Mucosa of gallbladder (tissue), 1 donor: ENCODE measurements around the gene BUD31. TPM values are rescaled to one million over a fixed set of nuclear protein-coding genes. Genes with fewer than 3 reads are reported as not detected.
"Not testable (repeated sequence)": the region's sequence is repeated elsewhere in the genome, so short reads cannot be mapped to it uniquely, and the experiment has no call there.

Experiments used
- DNase-seq: peaks from one replicate; pipeline ENCODE4 v3.0.0-alpha.2; 2020; ENCODE audit warnings: low spot score
- total RNA-seq: library from RNA; stranded (reverse); gene quantifications from one replicate; pipeline ENCODE4 v1.2.1, GENCODE V29; 2021
- donor health status: DM: no; HTN: no; CAD: no.

BUD31 gene
- total RNA-seq, 1 donor from 2014 or later, result 77.8 TPM

- not testable (repeated sequence) for DNase-seq
Observed at GRCh38 chr7:99431756-99432540, 23.2 kb downstream of the BUD31 start.

GRCh38 chr7:99433158-99433557 lies 24.4 kb downstream of the BUD31 start:
- DNase-seq, result no peak

GRCh38 chr7:99437946-99438572 lies 29.3 kb downstream of the BUD31 start:
- DNase-seq, result no peak

GRCh38 chr7:99438573-99439480 lies 30.1 kb downstream of the BUD31 start, which contains the start of the genes CPSF4 and PTCD1:
CPSF4 (plus strand) TSS chr7:99438943; CDS start chr7:99439083, 140 bp downstream.
PTCD1 (minus strand) TSS chr7:99438798; CDS start chr7:99435242, 3,556 bp downstream.
- DNase-seq, result peak; percentile 95

- no peak for DNase-seq
Observed at GRCh38 chr7:99440195-99440594, 31.4 kb downstream of the BUD31 start.

GRCh38 chr7:99446096-99446495 lies 37.3 kb downstream of the BUD31 start:
- DNase-seq, result no peak

GRCh38 chr7:99447943-99448342 lies 39.2 kb downstream of the BUD31 start:
- no peak for DNase-seq

- DNase-seq, result no peak
Observed at GRCh38 chr7:99448855-99449254, 40.1 kb downstream of the BUD31 start.

- DNase-seq, result no peak
Observed at GRCh38 chr7:99449326-99449725, 40.6 kb downstream of the BUD31 start.

- no peak for DNase-seq
Observed at GRCh38 chr7:99451936-99452335, 43.2 kb downstream of the BUD31 start.

GRCh38 chr7:99452541-99452940 lies 43.8 kb downstream of the BUD31 start:
- DNase-seq, result no peak

- no peak for DNase-seq
Observed at GRCh38 chr7:99453105-99453504, 44.3 kb downstream of the BUD31 start.

GRCh38 chr7:99455874-99456273 lies 47.1 kb downstream of the BUD31 start:
- no peak for DNase-seq

GRCh38 chr7:99456288-99456687 lies 47.5 kb downstream of the BUD31 start:
- DNase-seq, result no peak

- DNase-seq, result no peak
Observed at GRCh38 chr7:99457050-99457649, 48.4 kb downstream of the BUD31 start.

- DNase-seq, result no peak
Observed at GRCh38 chr7:99457650-99458493, 49.1 kb downstream of the BUD31 start.

- no peak for DNase-seq
Observed at GRCh38 chr7:99459087-99459486, 50.3 kb downstream of the BUD31 start.

- DNase-seq, result no peak
Observed at GRCh38 chr7:99460651-99461050, 51.9 kb downstream of the BUD31 start.

GRCh38 chr7:99461221-99461620 lies 52.5 kb downstream of the BUD31 start:
- DNase-seq, result no peak

GRCh38 chr7:99465421-99465768 lies 56.6 kb downstream of the BUD31 start:
- DNase-seq, result no peak
